ENCODE measurements around the gene TADA2B. TPM values are rescaled to one million over a fixed set of nuclear protein-coding genes. Genes with fewer than 3 reads are reported as not detected.

The TADA2B gene
- total RNA-seq, 1 experiment from 2014 or later, result 12.6 TPM

GRCh38 chr4:7040765-7041164 is 2.4 kb upstream of the TADA2B start:
- no peak for DNase-seq (ENCODE audit: low spot score)

GRCh38 chr4:7041246-7041645 is 1.9 kb upstream of the TADA2B start:
- DNase-seq (ENCODE audit: low spot score), result no peak

- DNase-seq (ENCODE audit: low spot score), result no peak
Observed at GRCh38 chr4:7041801-7042502, 1.2 kb upstream of the TADA2B start.

GRCh38 chr4:7042503-7043283 is 479 bp upstream of the TADA2B start:
- peak; percentile 90 for DNase-seq (ENCODE audit: low spot score)

- DNase-seq (ENCODE audit: low spot score), result no peak
Observed at GRCh38 chr4:7044137-7044930, 1.2 kb downstream of the TADA2B start.

- DNase-seq (ENCODE audit: low spot score), result no peak
Observed at GRCh38 chr4:7045553-7045952, 2.4 kb downstream of the TADA2B start.

GRCh38 chr4:7045961-7046921 is 3.1 kb downstream of the TADA2B start:
- DNase-seq (ENCODE audit: low spot score), result no peak

GRCh38 chr4:7046971-7047370 is 3.8 kb downstream of the TADA2B start:
- no peak for DNase-seq (ENCODE audit: low spot score)

GRCh38 chr4:7048642-7049041 is 5.5 kb downstream of the TADA2B start:
- DNase-seq (ENCODE audit: low spot score), result no peak

- no peak for DNase-seq (ENCODE audit: low spot score)
Observed at GRCh38 chr4:7049295-7049694, 6.1 kb downstream of the TADA2B start.

GRCh38 chr4:7049739-7050138 is 6.6 kb downstream of the TADA2B start:
- no peak for DNase-seq (ENCODE audit: low spot score)

- DNase-seq (ENCODE audit: low spot score), result no peak
Observed at GRCh38 chr4:7050481-7051143, 7.4 kb downstream of the TADA2B start.

- DNase-seq (ENCODE audit: low spot score), result no peak
Observed at GRCh38 chr4:7051144-7051495, 7.9 kb downstream of the TADA2B start.

- no peak for DNase-seq (ENCODE audit: low spot score)
Observed at GRCh38 chr4:7051905-7052304, 8.7 kb downstream of the TADA2B start.

GRCh38 chr4:7052313-7052712 is 9.1 kb downstream of the TADA2B start:
- no peak for DNase-seq (ENCODE audit: low spot score)

GRCh38 chr4:7052923-7053715 is 9.9 kb downstream of the TADA2B start:
- no peak for DNase-seq (ENCODE audit: low spot score)

- no peak for DNase-seq (ENCODE audit: low spot score)
Observed at GRCh38 chr4:7054106-7054880, 11.1 kb downstream of the TADA2B start.

- DNase-seq (ENCODE audit: low spot score), result no peak
Observed at GRCh38 chr4:7055111-7055989, 12.2 kb downstream of the TADA2B start.

Data from A172 (cell line).